Endothelial cell of umbilical vein (primary cell): ENCODE data around the gene BEAN1. TPM values are rescaled to one million over a fixed set of nuclear protein-coding genes. Genes with fewer than 3 reads are reported as not detected.

Source experiments
- BruUV-seq: library from RNA; stranded (reverse); fragments of 400-500 nt; replicated peaks from 2 replicates; lab custom pipeline; 2021; lab: Mats Ljungman, UMichigan
- CTCF ChIA-PET: fragments of 300-600, 350-600 bp; sonication (Branson Sonifier 250); formaldehyde crosslinking; loops from one replicate; lab custom pipeline; 2021; ENCODE audit warnings: antibody characterized with exemption, inconsistent platforms; lab: Charles Lee
- POLR2A ChIA-PET: fragments of 300-600, 350-600 bp; sonication (Branson Sonifier 250); formaldehyde crosslinking; loops from one replicate; lab custom pipeline; 2021; ENCODE audit warnings: antibody characterized with exemption, inconsistent platforms; lab: Charles Lee
- DNase-seq: peaks from one replicate; pipeline ENCODE4 v3.0.0-alpha.2; 2011; ENCODE audit warnings: low read depth, low spot score
- FAIRE-seq: peaks from 2 replicates; lab custom pipeline; 2011; peaks lifted over from hg19 to GRCh38; lab: Jason Lieb, UNC
- H2AFZ ChIP-seq: 2 replicates; pipeline ENCODE4 v1.6.0; 2012; ENCODE audit warnings: low read depth, low read length, control low read depth, inconsistent platforms
- H3K27ac ChIP-seq: 2 replicates; pipeline ENCODE4 v1.5.1; 2011; ENCODE audit warnings: low read depth, mild to moderate bottlenecking, control low read depth, low read length, moderate library complexity; ENCODE audit not compliant: insufficient read depth
- H3K27me3 ChIP-seq, 2 experiments: 2 replicates each; pipeline versions ENCODE4 v1.6.0 to v1.6.1; 2011; ENCODE audit warnings: low read length in 2 of 2, mixed read lengths in 1 of 2; ENCODE audit not compliant: control insufficient read depth in 2 of 2, insufficient read depth in 2 of 2
- H3K36me3 ChIP-seq, 2 experiments: 2 replicates in 1 of 2; 3 replicates in 1 of 2; pipeline ENCODE4 v1.5.1; 2011; ENCODE audit warnings: low read length in 2 of 2, mild to moderate bottlenecking in 1 of 2, moderate library complexity in 1 of 2; ENCODE audit not compliant: control insufficient read depth in 2 of 2, insufficient read depth in 2 of 2; ENCODE audit errors: extremely low read depth in 1 of 2
- H3K4me1 ChIP-seq: 3 replicates; pipeline ENCODE4 v1.5.1; 2011; ENCODE audit warnings: mild to moderate bottlenecking, low read length; ENCODE audit not compliant: control insufficient read depth, insufficient read depth; ENCODE audit errors: extremely low read depth
- H3K4me2 ChIP-seq: 2 replicates; pipeline ENCODE4 v1.6.1; 2011; ENCODE audit warnings: low read length, control low read depth, mixed read lengths; ENCODE audit not compliant: insufficient read depth
- H3K4me3 ChIP-seq, 3 experiments: fragments of 200-600 bp in 1 of 3; sonication (generic), shearing (Covaris generic) in 1 of 3; replicated peaks in 1 of 3; 2 replicates each; pipeline ENCODE4 v1.5.1; 2011 to 2016; ENCODE audit warnings: control low read depth in 3 of 3, low read length in 3 of 3, mild to moderate bottlenecking in 2 of 3, inconsistent platforms in 1 of 3, low read depth in 1 of 3, moderate library complexity in 1 of 3; ENCODE audit not compliant: insufficient read depth in 1 of 3
- H3K79me2 ChIP-seq: 2 replicates; pipeline ENCODE4 v1.6.0; 2012; ENCODE audit warnings: low read length, inconsistent platforms; ENCODE audit not compliant: control insufficient read depth, insufficient read depth
- H3K9ac ChIP-seq: replicated peaks from 2 replicates; pipeline ENCODE3; 2011; ENCODE audit warnings: low read length, control low read depth; ENCODE audit not compliant: insufficient read depth; ENCODE audit errors: extremely low read depth
- H3K9me1 ChIP-seq: replicated peaks from 3 replicates; pipeline ENCODE4 v1.6.0; 2011; ENCODE audit warnings: mild to moderate bottlenecking, low read length; ENCODE audit not compliant: control insufficient read depth, insufficient read depth; ENCODE audit errors: extremely low read depth
- H3K9me3 ChIP-seq: replicated peaks from 2 replicates; pipeline ENCODE4 v1.5.1; 2012; ENCODE audit warnings: low read length, inconsistent platforms; ENCODE audit not compliant: control insufficient read depth, insufficient read depth
- H4K20me1 ChIP-seq: replicated peaks from 2 replicates; pipeline ENCODE3; 2011; ENCODE audit warnings: mild to moderate bottlenecking, low read length; ENCODE audit not compliant: control insufficient read depth, insufficient read depth; ENCODE audit errors: extremely low read depth
- EZH2 ChIP-seq: IDR thresholded peaks from 2 replicates; pipeline ENCODE4 v1.6.1; 2012; ENCODE audit warnings: borderline replicate concordance, low read depth, mild to moderate bottlenecking, moderate library complexity, low read length, inconsistent platforms; ENCODE audit not compliant: severe bottlenecking
- FOS ChIP-seq: IDR thresholded peaks from 2 replicates; pipeline ENCODE4 v1.6.1; 2011; ENCODE audit warnings: mild to moderate bottlenecking, low read length, moderate library complexity, borderline replicate concordance; ENCODE audit not compliant: insufficient read depth
- GATA2 ChIP-seq: IDR thresholded peaks from 2 replicates; pipeline ENCODE4 v1.7.0; 2011; ENCODE audit warnings: low read depth, mild to moderate bottlenecking, moderate library complexity, mixed read lengths, low read length; ENCODE audit not compliant: insufficient read length, insufficient read depth
- JUN ChIP-seq: IDR thresholded peaks from 2 replicates; pipeline ENCODE4 v1.6.1; 2011; ENCODE audit warnings: borderline replicate concordance, low read depth; ENCODE audit not compliant: insufficient read length, insufficient read depth
- MAX ChIP-seq: IDR thresholded peaks from 2 replicates; pipeline ENCODE4 v1.6.1; 2011; ENCODE audit not compliant: insufficient read depth, insufficient read length
- MYC ChIP-seq: IDR thresholded peaks from one replicate; pipeline ENCODE4 v1.6.1; 2011; ENCODE audit warnings: mild to moderate bottlenecking, low read depth, low read length
- POLR2A ChIP-seq: IDR thresholded peaks from 2 replicates; pipeline ENCODE4 v1.6.1; 2012; ENCODE audit warnings: low read depth, mild to moderate bottlenecking, control low read depth, low read length
- POLR2AphosphoS5 ChIP-seq: IDR thresholded peaks from 2 replicates; pipeline ENCODE4 v1.6.1; 2012; ENCODE audit warnings: low read depth, mild to moderate bottlenecking, control low read depth, low read length, moderate library complexity; ENCODE audit not compliant: insufficient read depth
- dilution Hi-C: fragments of 300-500 bp; cut with MboI; formaldehyde crosslinking; loops from one replicate; pipeline ENCODE4 v1.15.0; 2019; ENCODE audit warnings: low sequenced_read_pairs; ENCODE audit not compliant: extremely low pct_ligation_motif_present
- intact Hi-C: fragments of 100-400 bp; cut with micrococcal nuclease; formaldehyde crosslinking; loops from one replicate; pipeline ENCODE4 v1.10.0; 2022
- polyA plus RNA-seq, 4 experiments: library from polyadenylated mRNA; depleted of rRNA in 3 of 4; stranded (reverse) in 3 of 4; unstranded in 1 of 4; fragments of >200 nt; gene quantifications; 2 replicates each; pipeline versions ENCODE4 v1.2.1 to v1.2.3, GENCODE V29; 2011 to 2012; ENCODE audit warnings: missing spikeins in 1 of 4
- total RNA-seq: library from RNA; stranded (reverse); gene quantifications from 2 replicates; pipeline ENCODE4 v1.2.3, GENCODE V29; 2021

BEAN1 gene
- total and polyA plus RNA-seq, 2 donors (not counting 3 experiments of a cell fraction or from before 2014, with no cell fraction given) = not detected

- TF ChIP-seq EZH2 (no peak), JUN (peak; percentile 94), GATA2 (peak; percentile 29), MAX (no peak), FOS (peak; percentile 71)
- intact Hi-C loops (loop anchor here (1.0 kb wide), 3 partner anchors 17 to 133 kb away; partner anchors contain the start of gene CDH5), dilution Hi-C loops (no loop called here)
- TSS peak; percentile 77 for BruUV-seq
- FAIRE-seq (no peak), DNase-seq (peak; percentile 93)
- peaks cover 44 to 45% of the 10 kb centered on the region in 2 experiments for H3K36me3 ChIP-seq
- H4K20me1 ChIP-seq = no peaks in the 10 kb centered on the region
- H3K27ac ChIP-seq = peak overlapping the region; percentile 100
- H3K9ac ChIP-seq = peak overlapping the region; percentile 99
- peak overlapping the region in 1 of 3 experiments; percentile 29 for H3K4me3 ChIP-seq
- CTCF ChIA-PET = no interaction called here
- no peaks in the 10 kb centered on the region for H3K9me3 ChIP-seq
- no peaks in the 10 kb centered on the region for H3K9me1 ChIP-seq
- H3K4me2 ChIP-seq = peak overlapping the region; percentile 73
- H3K27me3 ChIP-seq = no peaks in the 10 kb centered on the region
- peaks cover 54% of the 10 kb centered on the region for H3K4me1 ChIP-seq
- H3K79me2 ChIP-seq = peaks cover 86% of the 10 kb centered on the region
- POLR2A ChIA-PET = no interaction called here
- H2AFZ ChIP-seq = no peak overlapping the region
These were observed 44.2 kb upstream of the BEAN1 start for GRCh38 chr16:66382966-66383299.

GRCh38 chr16:66383551-66383950, 43.5 kb upstream of the BEAN1 start:
- Histone ChIP-seq H3K4me3 (peak overlapping the region in 1 of 3 experiments; percentile 9), H3K36me3 (peaks cover 50 to 51% of the 10 kb centered on the region in 2 experiments), H3K27me3 (no peaks in the 10 kb centered on the region), H3K4me2 (peak overlapping the region; percentile 73), H3K9ac (peak overlapping the region; percentile 99), H4K20me1 (no peaks in the 10 kb centered on the region), H3K9me1 (no peaks in the 10 kb centered on the region), H3K4me1 (peaks cover 47% of the 10 kb centered on the region), H3K79me2 (peaks cover 86% of the 10 kb centered on the region), H2AFZ (no peak overlapping the region), H3K9me3 (no peaks in the 10 kb centered on the region), H3K27ac (peak overlapping the region; percentile 100)
- TF ChIP-seq MYC (no peak), POLR2AphosphoS5 (peak; percentile 35), POLR2A (peak; percentile 24)
- intact Hi-C loops (no loop called here), dilution Hi-C loops (no loop called here)
- DNase-seq (no peak), FAIRE-seq (no peak)
- ChIA-PET CTCF (interaction anchor here (0.6 kb wide), 1 partner anchor 225 kb away, joined by 4 read pairs; no protein-coding TSS in a partner anchor), POLR2A (no interaction called here)
- no TSS peak for BruUV-seq
